T-helper 22 cell (primary cell): ENCODE data around the gene ARHGEF2.
A peak's percentile ranks its signal among the peaks of the same experiment; 100 is the strongest.
"Not testable (repeated sequence)": the region's sequence is repeated elsewhere in the genome, so short reads cannot be mapped to it uniquely, and the experiment has no call there.

Source experiments
- DNase-seq: peaks from one replicate; pipeline ENCODE4 v3.0.0-alpha.2; 2020; ENCODE audit warnings: low read depth

ARHGEF2 gene

DNA sequence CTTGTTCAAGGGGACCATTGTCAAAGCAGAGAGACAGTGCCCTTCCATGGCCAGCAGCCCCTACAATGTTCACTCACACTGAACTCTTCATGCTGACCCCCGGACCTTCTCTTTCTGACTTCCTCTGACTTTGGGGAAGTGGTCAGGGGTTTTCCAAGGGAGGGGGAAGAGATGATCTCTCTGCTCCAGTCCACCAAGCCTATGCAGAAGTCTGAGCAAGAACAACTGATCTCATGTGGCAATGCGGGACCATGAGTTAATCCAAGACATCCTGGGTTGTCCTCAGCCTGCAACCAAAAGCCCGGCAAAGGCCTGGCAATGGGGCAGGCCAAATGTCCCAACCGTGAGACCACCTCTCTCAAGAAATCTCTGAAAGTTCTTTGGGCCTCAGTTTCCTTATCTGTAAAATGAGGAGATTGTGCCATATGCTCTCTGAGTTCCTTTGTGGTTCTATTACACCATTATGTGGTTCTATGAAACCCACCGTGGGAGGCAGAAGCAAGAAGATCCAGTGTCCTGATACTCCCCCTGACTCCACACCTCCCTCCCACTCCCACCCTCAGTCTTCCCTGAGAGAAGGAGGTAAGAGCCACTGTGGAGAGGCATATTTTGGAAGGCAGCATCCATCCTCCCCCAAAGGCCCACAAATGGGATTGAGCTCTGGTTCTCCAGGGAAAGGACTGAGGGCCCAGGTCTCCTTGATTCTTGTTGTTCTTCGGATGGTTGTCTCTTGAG, 11.8 kb upstream of the ARHGEF2 start:
- DNase-seq, result no peak

DNA sequence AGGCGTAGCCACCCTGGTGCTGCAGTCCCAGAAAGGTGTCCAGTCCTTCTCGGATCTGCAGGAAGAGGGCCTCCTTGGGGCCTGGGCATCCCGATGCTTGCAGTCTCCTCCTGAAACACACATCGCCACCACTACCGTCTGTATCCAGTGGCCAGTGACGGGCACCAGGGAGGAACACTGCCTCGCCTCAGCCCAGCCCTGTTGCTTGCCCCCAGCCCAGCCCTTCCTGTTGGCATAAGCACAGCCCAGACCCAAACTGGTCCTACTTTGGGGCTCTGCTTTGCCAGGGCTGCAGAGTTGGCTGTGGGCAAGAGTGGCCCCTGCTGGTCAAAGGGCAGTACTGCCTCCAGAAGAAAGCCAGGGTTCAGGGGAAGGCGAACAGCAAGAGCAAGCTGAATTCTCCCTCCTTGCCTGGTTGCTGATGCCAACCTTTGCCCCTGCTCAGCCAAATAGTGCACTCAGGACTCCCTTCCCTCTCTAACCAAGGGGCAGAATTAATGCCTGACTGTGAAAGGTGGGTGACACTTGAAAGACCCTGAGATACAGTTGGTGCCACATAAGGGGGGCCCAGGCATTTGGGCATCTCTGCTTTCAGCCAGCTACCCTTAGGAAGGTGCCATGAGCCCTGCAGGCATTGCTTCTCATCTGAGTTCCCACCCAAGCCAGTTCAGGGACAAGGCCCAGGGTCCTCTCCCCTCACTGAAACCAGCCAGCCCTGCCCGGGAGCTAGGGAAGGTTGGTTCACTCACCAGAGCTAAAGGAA, 11.1 kb upstream of the ARHGEF2 start:
- peak; percentile 38 for DNase-seq

DNA sequence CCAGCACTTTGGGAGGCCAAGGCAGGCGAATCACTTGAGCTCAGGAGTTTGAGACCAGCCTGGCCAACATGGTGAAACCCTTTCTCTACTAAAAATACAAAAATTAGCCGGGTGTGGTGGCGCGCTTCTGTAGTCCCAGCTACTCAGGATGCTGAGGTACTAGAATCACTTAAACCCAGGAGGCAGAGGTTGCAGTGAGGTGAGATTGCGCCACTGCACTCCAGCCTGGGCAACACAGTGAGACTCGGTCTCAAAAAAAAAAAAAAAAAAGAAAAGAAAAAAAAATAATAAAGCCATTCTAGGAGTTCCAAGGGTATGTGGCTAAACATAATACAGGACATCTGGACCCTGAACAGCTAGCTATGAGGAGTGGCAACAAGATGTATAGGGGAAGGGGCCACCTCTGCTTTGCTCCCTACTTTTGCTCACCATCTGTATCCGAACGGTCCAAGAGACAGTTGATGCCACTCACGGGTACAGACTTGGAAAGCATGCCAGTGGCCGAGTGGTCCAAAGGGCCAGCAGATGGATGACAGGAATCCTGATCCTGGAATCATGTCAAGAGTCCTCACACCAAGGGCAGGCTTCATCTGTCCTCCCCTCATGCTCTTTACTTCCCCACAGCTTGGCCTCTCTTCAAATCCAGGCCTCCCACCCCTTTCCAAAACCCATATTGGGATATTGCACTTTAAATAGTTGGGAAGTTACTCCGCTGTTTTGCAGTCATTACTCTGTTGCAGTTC, 6.7 kb upstream of the ARHGEF2 start:
- DNase-seq, result not testable (repeated sequence)

DNA sequence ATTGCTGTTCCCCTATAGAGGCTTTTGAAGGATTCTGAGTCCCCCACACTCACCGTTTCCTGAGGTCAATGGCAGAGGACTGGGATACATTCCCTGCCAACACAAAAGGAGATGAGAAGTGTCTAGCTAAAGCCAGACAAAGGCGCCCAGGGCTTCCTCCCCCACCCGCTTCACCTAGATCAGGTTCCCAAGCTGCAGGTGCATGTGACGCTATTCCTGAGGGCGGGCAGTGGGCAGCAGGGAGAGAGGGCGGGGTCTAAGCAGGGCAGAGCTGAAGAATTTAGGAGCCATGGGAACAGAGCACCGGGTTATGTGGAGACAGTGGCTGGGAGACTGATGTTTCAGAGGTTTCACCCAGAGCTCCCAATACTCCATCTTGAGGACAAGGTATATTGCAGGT, 6.0 kb upstream of the ARHGEF2 start:
- no peak for DNase-seq

DNA sequence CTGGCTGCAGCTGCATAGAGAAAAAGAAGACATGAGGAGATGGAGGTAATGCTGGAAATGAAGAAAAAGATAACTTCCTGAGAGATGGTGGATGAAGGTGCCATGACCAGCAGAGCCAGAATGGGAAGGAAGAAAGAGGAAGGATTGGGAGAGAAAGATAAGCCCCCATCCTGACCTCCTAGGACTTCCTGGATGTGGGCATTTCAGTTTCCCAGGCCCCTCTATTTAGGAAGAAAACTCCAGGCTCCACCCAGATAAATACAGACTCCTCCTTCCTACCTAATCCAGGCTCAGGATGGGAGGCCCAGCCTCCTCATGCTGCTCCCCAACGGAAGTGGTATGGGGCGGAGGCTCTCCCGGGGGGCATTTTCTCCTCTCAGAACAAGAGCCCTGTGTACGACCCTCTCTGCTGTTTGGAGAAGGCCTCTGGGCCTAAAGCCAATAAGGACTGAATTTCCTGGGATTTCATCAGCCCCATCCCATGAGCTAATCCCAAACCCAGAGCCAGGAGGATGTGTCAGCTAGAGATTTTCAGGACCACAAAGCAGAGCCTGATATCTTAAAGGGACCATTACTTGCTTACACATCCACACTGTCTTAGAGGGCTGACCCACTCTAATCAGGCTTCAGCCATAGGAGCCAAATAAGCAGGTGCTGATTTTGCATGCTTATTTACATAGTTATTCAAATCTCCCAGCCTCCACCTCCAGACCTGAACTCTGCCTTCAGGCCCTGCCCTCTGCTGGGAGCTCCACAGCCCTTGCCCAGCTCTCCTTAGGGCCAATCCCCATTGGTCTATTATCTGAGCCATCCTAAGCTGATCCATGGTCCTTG, 5.1 kb upstream of the ARHGEF2 start:
- DNase-seq, result no peak

DNA sequence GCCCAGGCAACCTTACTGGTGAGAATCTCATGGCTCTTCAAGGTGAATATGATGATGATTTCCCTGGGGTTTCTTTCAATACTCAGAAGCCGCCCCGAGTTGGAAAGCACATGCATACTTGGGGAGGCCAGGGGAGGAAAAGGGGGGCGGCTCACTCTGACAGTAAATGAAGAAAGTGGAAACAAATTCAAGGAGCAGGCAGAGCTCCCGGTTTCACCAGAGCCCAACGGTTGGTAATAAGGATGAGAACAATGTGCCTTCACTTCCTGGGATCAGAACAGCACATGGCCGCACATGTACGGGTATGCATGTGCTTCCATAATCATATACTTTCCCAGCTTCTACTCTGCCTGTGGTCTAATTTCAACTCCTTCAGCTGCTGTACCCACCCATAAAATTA, 3.8 kb upstream of the ARHGEF2 start:
- DNase-seq, result no peak

DNA sequence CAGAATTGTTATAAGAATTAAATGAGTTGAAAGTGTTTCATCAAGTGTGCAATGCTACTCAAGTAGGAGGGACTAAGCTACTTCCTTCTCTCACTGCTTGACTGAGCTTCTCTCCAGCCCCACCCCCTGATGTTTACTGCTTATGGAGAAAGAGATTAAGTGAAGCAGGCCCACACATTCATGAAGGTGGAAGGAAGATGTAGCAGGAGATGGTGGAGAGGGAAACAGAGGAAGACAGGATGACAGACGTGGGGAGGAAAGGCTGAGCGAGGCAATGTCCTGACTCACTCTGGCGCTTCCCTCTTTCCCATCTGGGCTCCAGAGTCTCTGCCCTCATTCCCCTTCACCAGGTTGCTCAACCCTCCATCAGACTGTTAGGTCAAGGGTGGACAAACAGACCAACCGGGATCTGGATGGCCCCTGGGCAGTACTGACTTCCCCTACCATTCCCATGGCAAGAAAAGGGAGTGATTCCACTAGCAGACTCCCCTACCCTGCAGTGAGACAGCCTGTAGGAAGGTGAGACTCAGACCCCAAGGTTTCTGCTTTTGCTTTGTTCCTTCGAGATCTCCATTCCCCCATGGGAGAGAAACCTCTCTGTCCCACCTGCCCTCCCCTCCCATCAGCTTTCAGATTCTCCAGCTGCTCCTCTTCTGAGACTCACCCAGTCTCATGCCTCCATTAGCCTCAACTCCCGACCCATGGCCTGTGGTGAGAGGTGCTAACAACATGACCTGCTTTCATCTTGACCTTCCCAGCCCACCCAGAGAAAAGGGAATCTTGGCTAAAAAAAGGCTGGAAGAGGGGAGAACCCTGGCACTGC, 3.1 kb upstream of the ARHGEF2 start:
- no peak for DNase-seq

DNA sequence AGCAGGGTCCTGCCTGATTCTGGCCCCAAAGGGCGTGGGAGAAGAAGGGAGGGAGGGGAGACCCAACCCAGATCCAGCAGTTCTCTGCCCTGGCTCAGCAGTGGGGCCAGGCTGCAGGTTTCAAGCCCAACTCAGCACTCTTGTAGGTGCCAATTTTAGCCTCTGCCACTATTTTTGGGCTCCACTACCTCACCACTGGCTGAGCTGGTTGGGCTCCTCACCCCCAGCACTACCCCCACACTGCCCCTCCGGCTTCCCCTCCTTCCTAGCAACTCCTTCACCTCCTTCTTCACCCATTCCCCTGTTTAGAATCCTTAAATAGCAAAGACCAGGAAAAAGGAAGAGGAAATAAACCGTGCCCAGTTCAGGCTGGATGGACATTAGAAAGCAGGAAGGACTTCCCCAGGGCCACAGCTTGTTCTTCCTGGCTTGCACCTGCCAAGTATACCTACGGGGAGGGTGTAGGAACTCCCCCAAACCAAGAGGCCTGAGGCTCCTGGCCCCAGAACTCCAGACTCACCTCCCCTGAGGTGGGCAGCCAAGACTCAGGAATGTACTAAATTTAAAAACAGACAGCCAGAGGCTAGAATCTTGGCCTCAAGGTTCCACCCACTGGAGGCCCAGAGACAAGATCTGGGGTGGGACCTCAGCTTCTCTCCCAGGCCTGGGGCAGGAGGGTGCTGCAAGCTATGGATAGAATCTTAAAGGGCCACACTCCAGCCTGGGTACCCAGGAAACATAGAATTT, 1.4 kb upstream of the ARHGEF2 start:
- DNase-seq, result no peak

DNA sequence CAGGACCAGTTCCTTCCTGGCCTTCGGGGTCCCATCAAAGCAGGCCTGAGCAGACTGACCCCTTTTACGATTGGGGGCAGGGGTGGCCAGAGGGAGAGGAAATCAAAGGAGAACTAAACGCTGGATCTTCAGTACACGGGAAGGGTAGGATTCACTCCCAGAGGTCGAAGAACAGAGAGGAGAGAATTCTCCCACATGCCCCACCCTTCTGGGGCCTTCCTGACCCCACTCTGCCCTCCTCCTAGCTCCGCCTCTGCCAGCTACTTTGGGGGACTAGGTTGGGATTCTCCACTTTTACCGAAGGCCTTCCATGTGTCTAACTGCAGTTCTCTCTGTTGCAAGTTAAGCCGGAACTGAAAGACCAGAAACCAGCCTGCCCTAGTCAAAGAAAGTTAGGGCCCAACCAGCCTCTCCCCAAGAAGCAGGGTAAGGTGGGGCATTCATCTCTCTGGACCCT, 654 bp upstream of the ARHGEF2 start:
- DNase-seq, result no peak

DNA sequence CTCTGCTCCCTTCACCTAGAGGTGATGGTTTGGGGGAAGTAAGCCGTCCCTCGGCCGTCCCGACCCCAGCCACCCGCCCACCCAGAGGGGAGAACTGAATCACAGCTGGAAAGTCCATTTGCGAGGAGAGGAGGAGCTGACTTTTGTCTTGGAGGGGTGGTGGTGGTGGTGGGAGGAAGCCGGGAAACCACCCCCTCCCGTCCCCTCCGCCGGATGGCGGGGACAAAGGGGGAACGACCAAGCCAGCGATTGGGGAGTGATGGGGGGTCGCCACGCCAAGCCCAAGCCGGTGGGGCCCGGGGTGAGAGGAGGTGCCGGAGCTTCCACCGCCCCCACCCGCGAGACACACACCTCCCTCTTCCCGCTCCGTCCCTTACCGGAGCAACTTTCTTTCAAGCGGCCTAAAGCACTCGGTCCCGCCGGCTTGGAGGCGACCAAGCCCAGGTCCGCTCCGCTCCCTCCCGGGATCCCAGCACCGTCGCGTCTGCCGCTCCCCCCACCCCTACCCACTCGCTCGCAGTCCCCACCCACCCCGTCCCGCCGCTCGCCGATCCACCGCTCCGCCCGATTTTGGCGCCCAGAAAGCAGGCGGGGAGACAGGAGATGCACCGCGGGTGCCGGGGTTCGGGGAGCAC, 540 bp downstream of the ARHGEF2 start:
- DNase-seq, result peak; percentile 50

DNA sequence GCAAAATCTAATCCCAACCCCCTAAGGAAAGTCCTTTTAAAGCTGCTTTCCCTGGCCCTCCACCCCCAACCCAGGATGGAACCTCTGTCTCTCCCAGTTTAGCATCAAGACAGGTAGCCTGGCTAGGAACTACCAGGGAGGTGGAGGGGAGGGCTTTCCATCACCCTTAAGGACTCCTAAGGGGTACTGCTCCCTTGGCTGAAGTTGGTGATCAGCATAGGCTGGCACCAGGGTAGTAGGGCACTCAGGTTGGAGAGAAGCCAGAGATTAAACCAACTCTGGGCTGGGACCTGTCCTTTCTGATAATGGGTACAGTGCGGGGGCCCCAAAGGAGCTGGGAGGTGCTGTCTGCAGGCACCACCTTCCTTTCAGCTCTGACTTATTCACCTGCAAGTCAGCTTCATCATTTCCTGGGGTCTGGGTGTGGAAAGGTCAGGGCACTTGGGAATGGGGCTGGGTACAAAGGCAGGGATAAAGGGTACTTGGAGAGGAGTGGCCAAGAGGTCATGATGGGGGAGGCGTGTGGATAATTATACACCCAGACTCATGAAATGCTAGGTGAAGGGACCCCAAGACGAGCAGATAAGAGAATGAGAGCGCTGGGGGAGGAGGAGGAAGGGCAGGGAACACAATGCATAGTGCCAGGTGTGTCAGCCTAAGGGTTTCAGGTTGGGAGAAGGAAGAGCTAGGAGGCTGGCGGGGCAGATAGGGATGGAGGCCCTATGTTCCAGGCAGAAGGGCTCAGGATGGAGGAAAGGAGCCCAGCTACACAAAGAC, 1.2 kb downstream of the ARHGEF2 start:
- DNase-seq, result no peak

DNA sequence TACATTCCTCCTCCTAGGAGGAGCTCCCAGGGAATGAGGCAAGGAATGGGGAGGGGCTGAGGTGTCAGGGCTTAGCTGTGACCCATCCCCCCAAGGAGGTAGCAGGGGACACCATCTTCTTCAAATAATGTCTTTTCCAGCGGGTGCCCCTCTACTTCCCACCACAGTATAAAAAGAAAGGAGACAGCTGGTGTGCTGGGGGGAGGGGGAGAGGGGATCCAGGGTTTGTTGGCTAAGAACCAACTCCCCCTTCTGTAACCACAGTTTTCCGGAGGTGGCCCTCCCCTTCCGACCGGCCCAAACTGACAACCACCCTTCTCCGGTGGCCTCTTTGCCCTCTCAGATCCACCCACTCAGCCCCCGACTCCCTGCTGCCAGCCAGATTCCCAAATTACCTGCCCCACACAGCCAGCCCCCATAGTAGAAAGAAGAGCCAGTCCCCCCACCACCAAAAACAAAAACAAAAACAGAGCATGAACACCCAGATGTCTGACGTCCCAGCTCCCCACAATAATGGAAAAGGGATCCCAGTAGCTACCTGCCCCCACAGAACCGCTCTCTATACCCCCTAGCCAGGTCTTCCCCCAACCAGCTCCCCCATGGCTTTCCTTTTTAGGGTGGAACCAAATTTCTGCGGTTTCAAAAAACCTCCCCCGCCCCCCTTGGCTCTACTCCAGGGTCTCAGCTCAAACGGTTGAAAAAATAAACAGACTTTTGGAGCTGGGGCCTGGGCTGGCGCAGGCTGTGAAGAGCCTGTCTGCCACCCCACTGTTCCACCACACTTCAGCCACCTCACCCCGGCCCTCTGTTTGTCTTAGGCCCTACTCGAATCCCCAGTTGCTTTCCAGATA, 2.1 kb downstream of the ARHGEF2 start:
- DNase-seq, result peak; percentile 52

DNA sequence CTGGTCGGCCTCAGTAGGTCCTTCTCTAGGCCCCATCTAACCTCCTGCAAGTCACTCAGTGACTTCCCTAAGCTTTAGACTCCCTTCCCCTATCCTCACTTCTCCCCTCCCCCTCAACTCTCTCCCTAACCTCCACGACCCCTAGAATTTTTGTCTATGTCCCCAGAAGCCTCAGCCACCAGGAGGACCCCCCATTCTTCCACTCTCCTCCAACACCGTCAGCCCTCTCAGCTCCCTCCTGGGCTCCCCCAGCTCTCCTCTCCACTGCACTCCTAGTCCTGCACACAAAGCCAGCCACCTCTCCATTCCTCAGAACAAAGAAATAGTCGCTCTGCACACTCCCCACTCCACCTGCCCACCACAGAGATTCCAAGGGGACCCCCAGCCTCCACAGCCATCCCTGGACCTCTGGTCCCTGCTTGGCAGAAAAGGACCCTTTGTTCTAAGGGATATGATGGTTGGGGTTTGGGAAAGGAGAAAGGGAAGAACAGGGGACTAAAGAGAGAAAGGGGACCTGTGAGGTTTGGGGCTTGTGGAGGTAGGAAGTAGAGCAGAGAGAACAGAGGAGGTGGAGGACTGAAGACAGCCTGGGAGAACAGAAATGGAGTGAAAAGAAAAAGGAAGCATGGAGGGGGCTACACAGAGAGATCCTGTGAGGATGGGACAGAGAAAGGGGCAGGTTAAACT, 2.8 kb downstream of the ARHGEF2 start:
- DNase-seq, result no peak

DNA sequence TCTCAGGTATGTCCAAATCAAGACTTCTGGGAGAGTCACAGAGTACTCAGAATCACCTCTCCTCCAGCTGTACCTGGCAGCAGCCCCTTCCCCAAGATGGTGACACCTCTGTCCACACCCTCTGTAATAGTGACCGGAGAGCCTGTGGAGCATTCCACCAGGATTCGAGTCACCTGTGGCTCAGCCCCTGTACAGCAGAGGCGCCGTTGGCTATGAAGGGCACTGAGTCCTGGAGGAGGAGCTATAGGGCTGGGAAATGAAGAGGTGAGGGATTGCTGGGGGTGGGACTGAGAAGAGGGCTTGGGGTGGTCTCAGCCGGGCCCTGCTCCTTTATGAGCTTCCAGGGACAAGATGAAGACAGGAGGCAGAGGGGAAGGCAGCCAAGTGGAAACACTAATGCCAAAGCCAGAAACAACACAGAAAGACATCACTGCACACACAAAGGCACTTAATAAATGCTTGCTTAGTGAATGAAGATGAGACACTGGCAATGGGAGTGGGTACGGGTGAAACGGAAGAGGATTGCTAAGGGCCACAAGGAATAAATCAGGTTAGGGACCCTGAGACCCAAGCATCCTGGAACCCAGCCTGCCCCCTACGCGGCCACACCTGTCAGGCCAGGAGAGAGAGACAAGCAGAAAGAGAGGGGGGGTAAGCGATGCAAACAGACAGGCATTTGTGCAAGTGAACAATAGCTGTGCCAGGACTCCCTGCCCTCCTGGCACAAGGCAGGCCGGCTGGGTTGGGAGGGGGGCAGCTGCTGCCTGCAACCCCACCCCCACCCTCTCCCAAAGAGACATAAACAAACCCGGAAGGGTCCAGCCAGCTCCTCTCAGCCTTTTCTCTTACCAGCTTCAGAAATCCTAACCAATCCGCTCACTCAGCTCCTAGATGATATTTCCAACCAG, 3.9 kb downstream of the ARHGEF2 start:
- DNase-seq, result no peak

DNA sequence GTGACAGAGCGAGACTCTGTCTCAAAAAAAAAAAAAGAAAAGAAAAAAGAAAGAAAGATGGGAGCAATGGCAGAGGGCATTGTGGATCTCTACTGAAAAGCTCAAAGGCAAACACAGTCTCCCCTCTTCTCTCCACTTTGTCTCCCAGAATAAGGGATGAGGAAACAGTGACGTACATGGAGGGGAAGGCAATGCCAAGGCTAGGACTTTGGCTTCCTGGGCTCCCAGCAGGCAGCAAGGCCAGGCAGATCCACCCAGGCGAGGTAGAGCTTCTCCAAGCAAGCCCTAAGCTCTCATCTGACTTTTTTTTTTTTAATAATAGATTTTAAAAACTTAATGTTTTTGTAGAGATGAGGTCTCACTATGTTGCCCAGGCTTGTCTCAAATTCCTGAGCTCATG, 4.6 kb downstream of the ARHGEF2 start:
- DNase-seq, result no peak
